Spleen (tissue), 13 donors: ENCODE results near the gene INO80. TPM values are rescaled to one million over a fixed set of nuclear protein-coding genes. Genes with fewer than 3 reads are reported as not detected.
A peak's percentile ranks its signal among the peaks of the same experiment; 100 is the strongest.

Source experiments
- DNase-seq: peaks from one replicate; pipeline ENCODE4 v3.0.0-alpha.2; 2020
- H3K27ac ChIP-seq, 8 donors: fragments of 200-600 bp; sonication (generic) in 7 of 8; 1 replicate in 4 of 8; 2 replicates in 4 of 8; pipeline versions ENCODE4 v1.5.0 to v1.8.0; 2016 to 2021; ENCODE audit warnings: inconsistent platforms in 4 of 8, mild to moderate bottlenecking in 4 of 8, moderate library complexity in 1 of 8
- H3K27me3 ChIP-seq, 7 donors: fragments of 200-600 bp; sonication (generic) in 6 of 7; replicated peaks in 1 of 7; 1 replicate in 4 of 7; 2 replicates in 3 of 7; pipeline versions ENCODE4 v1.5.0 to v1.8.0; 2016 to 2021; ENCODE audit warnings: inconsistent platforms in 3 of 7, mild to moderate bottlenecking in 1 of 7
- H3K36me3 ChIP-seq, 6 donors: fragments of 200-600 bp; sonication (generic) in 5 of 6; 1 replicate in 4 of 6; 2 replicates in 2 of 6; pipeline versions ENCODE4 v1.5.0 to v1.8.0; 2016 to 2021; ENCODE audit warnings: inconsistent platforms in 2 of 6
- H3K4me1 ChIP-seq, 6 donors: fragments of 200-600 bp; sonication (generic) in 5 of 6; 1 replicate in 3 of 6; 2 replicates in 3 of 6; pipeline versions ENCODE4 v1.5.0 to v1.8.0; 2016 to 2021; ENCODE audit warnings: inconsistent platforms in 3 of 6
- H3K4me3 ChIP-seq, 8 donors: fragments of 200-600 bp; sonication (generic) in 7 of 8; 1 replicate in 4 of 8; 2 replicates in 4 of 8; pipeline versions ENCODE4 v1.5.0 to v1.8.0; 2016 to 2021; ENCODE audit warnings: inconsistent platforms in 4 of 8, mild to moderate bottlenecking in 4 of 8, moderate library complexity in 2 of 8
- H3K9me3 ChIP-seq, 8 donors: fragments of 200-600 bp; sonication (generic) in 7 of 8; 1 replicate in 4 of 8; 2 replicates in 4 of 8; pipeline versions ENCODE4 v1.5.0 to v1.8.0; 2016 to 2021; ENCODE audit warnings: inconsistent platforms in 4 of 8
- POLR2A ChIP-seq, 3 donors: fragments of 450-650 bp; IDR thresholded peaks; one replicate each; pipeline ENCODE4 v1.5.1; 2017; ENCODE audit warnings: antibody characterized with exemption in 3 of 3, mild to moderate bottlenecking in 1 of 3
- POLR2AphosphoS5 ChIP-seq, 3 donors: sonication (generic); formaldehyde crosslinking; IDR thresholded peaks; one replicate each; pipeline ENCODE4 v1.5.1; 2017; ENCODE audit warnings: antibody characterized with exemption in 3 of 3
- WGBS, 5 donors: extraction: QIAGEN DNeasy Blood & Tissue Kit in 3 of 5; methylation state at CpG; one replicate each; pipeline versions ENCODE4 v1.1.5 to v1.1.7; 2013 to 2018; 5-methylcytosine and 5-hydroxymethylcytosine counted together
- intact Hi-C: fragments of 100-400 bp; cut with DNase I; formaldehyde crosslinking; loops from one replicate; pipeline ENCODE4 v1.15.0; 2023; ENCODE audit warnings: low total_unique reads
- long read RNA-seq, 2 donors: transcript quantifications; one replicate each; lab custom pipeline, GENCODE V29; 2026
- polyA plus RNA-seq, 3 donors: library from polyadenylated mRNA; stranded (reverse); fragments of 200-250 nt; gene quantifications; one replicate each; pipeline ENCODE4 v1.2.1, GENCODE V29; 2013
- total RNA-seq, 7 donors: library from RNA; depleted of rRNA in 3 of 7; stranded (reverse); fragments of >200 nt in 3 of 7; fragmentation: NEBNext Ultra II Directional in 4 of 7; extraction: Animal tissue kit (Norgen Biotek cat#: 25700) in 4 of 7; gene quantifications; one replicate each; pipeline versions ENCODE4 v1.1.0 to v1.2.1, GENCODE V29; 2016 to 2021
- TF ChIP-seq, protein P1 (sequence below), 11 experiments: fragments of 200-600 bp in 7 of 11; fragments of 450-650 bp in 4 of 11; sonication (generic) in 4 of 11; IDR thresholded peaks in 8 of 11; conservative IDR thresholded peaks in 3 of 11; 1 replicate in 7 of 11; 2 replicates in 4 of 11; pipeline versions ENCODE4 v1.4.0 to v1.8.0; 2016 to 2021; ENCODE audit warnings: antibody characterized with exemption in 11 of 11, inconsistent platforms in 4 of 11, mild to moderate bottlenecking in 1 of 11
- donor health status: healthy with polysubstance abuse.
- donor health status: DM: no; HTN: no; CAD: no; lungs with moderate emphysema.
- donor health status: DM: no; HTN: no; CAD: no.
- donor health status: Bipolar disorder and iron deficiency.
- donor health status: healthy.
- donor health status: DM: no; HTN: no; CAD: no.
- donor health status: DM: yes; HTN: yes; CAD: no.

INO80 gene, protein sequence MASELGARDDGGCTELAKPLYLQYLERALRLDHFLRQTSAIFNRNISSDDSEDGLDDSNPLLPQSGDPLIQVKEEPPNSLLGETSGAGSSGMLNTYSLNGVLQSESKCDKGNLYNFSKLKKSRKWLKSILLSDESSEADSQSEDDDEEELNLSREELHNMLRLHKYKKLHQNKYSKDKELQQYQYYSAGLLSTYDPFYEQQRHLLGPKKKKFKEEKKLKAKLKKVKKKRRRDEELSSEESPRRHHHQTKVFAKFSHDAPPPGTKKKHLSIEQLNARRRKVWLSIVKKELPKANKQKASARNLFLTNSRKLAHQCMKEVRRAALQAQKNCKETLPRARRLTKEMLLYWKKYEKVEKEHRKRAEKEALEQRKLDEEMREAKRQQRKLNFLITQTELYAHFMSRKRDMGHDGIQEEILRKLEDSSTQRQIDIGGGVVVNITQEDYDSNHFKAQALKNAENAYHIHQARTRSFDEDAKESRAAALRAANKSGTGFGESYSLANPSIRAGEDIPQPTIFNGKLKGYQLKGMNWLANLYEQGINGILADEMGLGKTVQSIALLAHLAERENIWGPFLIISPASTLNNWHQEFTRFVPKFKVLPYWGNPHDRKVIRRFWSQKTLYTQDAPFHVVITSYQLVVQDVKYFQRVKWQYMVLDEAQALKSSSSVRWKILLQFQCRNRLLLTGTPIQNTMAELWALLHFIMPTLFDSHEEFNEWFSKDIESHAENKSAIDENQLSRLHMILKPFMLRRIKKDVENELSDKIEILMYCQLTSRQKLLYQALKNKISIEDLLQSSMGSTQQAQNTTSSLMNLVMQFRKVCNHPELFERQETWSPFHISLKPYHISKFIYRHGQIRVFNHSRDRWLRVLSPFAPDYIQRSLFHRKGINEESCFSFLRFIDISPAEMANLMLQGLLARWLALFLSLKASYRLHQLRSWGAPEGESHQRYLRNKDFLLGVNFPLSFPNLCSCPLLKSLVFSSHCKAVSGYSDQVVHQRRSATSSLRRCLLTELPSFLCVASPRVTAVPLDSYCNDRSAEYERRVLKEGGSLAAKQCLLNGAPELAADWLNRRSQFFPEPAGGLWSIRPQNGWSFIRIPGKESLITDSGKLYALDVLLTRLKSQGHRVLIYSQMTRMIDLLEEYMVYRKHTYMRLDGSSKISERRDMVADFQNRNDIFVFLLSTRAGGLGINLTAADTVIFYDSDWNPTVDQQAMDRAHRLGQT (N-terminal part only)
- total RNA-seq (10 to 100 TPM; 24.2 to 39.4 (median 27.2) TPM), polyA plus RNA-seq (1 to 10 TPM; 5.2 to 9.0 (median 5.6) TPM)
- long read RNA-seq, donor 1: 0 reads
- long read RNA-seq, donor 2, partial matches to known transcripts: 0 of 2 reads
- long read RNA-seq, donor 2, other reads (novel, unspliced or antisense): 0 of 2 reads

DNA sequence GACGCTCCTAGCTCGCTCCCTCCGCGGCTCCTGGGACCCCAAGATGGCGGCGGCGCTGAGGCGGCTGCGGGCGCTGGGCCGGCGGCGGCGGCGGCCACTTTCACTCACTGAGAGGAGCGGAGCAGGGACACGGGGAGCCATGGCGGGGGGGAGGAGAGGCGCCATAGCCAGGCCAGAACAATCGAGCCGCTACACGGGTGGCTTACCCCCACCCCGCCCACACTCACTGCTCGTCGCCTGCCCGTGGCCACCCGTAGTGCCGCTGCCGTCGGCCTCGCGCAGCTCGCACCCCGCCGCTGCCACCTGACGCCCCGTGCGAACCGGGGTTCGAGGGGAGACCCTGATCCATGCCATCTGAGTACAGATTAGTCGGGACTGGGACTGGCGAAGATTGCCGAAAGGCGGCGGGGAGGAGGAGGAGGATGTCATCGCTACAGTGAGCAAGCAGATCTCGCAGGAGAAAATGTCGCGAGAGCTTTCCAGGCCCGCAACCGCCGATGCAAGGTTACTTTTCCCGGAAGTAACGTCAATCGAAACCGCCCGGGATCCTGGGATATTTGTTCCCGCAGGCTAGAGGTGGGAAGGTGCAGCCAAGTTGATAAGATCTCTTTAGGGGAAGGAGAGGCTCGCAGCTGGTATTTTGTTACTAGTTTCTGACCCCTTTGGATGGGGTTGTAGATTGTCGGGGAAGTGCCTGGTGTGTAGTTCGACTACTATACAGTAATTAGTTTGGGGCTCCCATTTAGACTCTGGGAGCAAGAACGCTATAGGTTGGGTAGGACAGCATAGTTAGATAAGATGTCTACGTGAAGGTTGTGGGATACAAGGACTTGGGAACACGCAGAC, at the start of gene INO80:
Gene INO80, minus strand, starts transcription at position 165 of the 846 bp plus-strand sequence. CDS start 19,970 bp downstream, outside the sequence.
- H3K9me3 ChIP-seq: no peaks in the 10 kb centered on the region
- DNase-seq: peak; percentile 98
- WGBS, 5 donors: 1 to 2% (median 1%) methylated on average over 28 to 64 of the region's 64 CpGs
- H3K36me3 ChIP-seq: peaks cover 0 to 17% (median 0%) of the 10 kb centered on the region in 6 donors
- peak within 1 kb of the TSS; percentile 57 to 95 (median 89) for H3K4me3 ChIP-seq
- peak within 1 kb of the TSS; percentile 99 to 100 (median 100) for H3K27ac ChIP-seq
- peaks cover 15 to 51% (median 32%) of the 10 kb centered on the region in 6 donors for H3K4me1 ChIP-seq
- TF ChIP-seq POLR2A (IDR thresholded peaks at IDR 0.05) (peak in 2 of 3 donors; percentile 14 to 64), POLR2AphosphoS5 (IDR thresholded peaks at IDR 0.05) (peak; percentile 84 to 92 (median 88))
- TF ChIP-seq, protein P1, sequence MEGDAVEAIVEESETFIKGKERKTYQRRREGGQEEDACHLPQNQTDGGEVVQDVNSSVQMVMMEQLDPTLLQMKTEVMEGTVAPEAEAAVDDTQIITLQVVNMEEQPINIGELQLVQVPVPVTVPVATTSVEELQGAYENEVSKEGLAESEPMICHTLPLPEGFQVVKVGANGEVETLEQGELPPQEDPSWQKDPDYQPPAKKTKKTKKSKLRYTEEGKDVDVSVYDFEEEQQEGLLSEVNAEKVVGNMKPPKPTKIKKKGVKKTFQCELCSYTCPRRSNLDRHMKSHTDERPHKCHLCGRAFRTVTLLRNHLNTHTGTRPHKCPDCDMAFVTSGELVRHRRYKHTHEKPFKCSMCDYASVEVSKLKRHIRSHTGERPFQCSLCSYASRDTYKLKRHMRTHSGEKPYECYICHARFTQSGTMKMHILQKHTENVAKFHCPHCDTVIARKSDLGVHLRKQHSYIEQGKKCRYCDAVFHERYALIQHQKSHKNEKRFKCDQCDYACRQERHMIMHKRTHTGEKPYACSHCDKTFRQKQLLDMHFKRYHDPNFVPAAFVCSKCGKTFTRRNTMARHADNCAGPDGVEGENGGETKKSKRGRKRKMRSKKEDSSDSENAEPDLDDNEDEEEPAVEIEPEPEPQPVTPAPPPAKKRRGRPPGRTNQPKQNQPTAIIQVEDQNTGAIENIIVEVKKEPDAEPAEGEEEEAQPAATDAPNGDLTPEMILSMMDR (IDR thresholded peaks at IDR 0.05 in 8 of 11, conservative IDR thresholded peaks at IDR 0.05 in 3 of 11): peak in 6 of 11 experiments; percentile 10 to 52 (median 42)
- intact Hi-C loops: loop anchor here (10.0 kb wide), 1 partner anchor 212 kb away; no protein-coding TSS in a partner anchor
- no peaks in the 10 kb centered on the region for H3K27me3 ChIP-seq

DNA sequence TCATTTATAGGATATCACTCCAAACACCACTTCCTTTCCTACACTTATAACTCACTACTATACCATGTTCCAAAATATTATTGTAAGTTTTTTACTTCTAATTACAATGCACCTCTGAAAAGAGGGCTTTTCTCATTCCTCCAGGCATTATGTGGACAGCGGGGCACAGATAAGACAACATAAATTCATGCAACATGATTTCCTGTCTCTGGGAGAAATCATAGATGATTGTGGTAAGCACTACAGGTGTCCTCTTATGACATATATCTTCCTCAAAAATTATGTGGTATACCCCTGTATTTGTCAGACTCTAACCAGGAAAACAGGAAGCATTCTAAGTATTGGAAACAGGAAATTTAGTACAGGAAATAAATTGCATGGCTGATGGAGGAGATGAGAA, 45.7 kb upstream of the INO80 start:
- H3K9me3 ChIP-seq: no peaks in the 10 kb centered on the region
- H3K27ac ChIP-seq: peak overlapping the region in 6 of 8 donors; percentile 17 to 64 (median 39)
- intact Hi-C loops: no loop called here
- no peak overlapping the region for H3K4me3 ChIP-seq
- 23 to 69% (median 33%) methylated on average over 1 of the region's 1 CpG for WGBS, 5 donors
- no peaks in the 10 kb centered on the region for H3K27me3 ChIP-seq
- no peak for TF ChIP-seq POLR2A (IDR thresholded peaks at IDR 0.05)
- TF ChIP-seq POLR2AphosphoS5 (IDR thresholded peaks at IDR 0.05): no peak
- TF ChIP-seq, protein P1 (IDR thresholded peaks at IDR 0.05 in 8 of 11, conservative IDR thresholded peaks at IDR 0.05 in 3 of 11): no peak
- DNase-seq: no peak
- H3K36me3 ChIP-seq: no peaks in the 10 kb centered on the region
- peaks cover 0 to 11% (median 3%) of the 10 kb centered on the region in 6 donors for H3K4me1 ChIP-seq

DNA sequence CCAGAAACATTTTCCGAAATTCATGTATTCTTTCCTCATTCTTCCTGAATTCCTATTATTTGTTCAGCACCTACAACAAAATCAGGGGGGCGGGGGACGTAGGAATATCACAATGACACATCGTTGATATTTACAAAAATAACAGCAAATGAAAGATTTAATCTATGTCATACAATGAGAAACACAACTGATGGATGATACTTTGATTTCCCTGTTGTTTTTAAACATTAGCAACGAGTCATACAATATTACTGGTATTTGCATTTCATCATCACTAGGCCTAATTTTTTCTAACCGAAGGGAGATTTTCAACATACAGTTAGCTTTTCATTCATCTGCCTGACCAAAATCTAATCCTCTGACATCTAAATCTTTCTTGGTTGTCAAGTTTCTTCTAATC, 45.3 kb upstream of the INO80 start:
- TF ChIP-seq, protein P1 (IDR thresholded peaks at IDR 0.05 in 8 of 11, conservative IDR thresholded peaks at IDR 0.05 in 3 of 11): no peak
- no peak for TF ChIP-seq POLR2AphosphoS5 (IDR thresholded peaks at IDR 0.05)
- TF ChIP-seq POLR2A (IDR thresholded peaks at IDR 0.05): no peak
- H3K27me3 ChIP-seq: no peaks in the 10 kb centered on the region
- no peak for DNase-seq
- no peak overlapping the region for H3K4me3 ChIP-seq
- intact Hi-C loops: no loop called here
- 61 to 74% (median 73%) methylated on average over 6 of the region's 6 CpGs for WGBS, 5 donors
- no peaks in the 10 kb centered on the region for H3K9me3 ChIP-seq
- peaks cover 0 to 11% (median 3%) of the 10 kb centered on the region in 6 donors for H3K4me1 ChIP-seq
- peak overlapping the region in 4 of 8 donors; percentile 40 to 64 (median 52) for H3K27ac ChIP-seq
- H3K36me3 ChIP-seq: no peaks in the 10 kb centered on the region
